IMR-90 (cell line): ENCODE data around the gene SCGB1D1. TPM values are rescaled to one million over a fixed set of nuclear protein-coding genes. Genes with fewer than 3 reads are reported as not detected.

Experiments used
- ATAC-seq: fragments of 200-7000 bp; cut with Tn5 transposase; 2 replicates; pipeline ENCODE4 v1.9.1; 2020; ENCODE audit warnings: low read depth, mild to moderate bottlenecking, moderate library complexity
- BruUV-seq: library from RNA; stranded (reverse); fragments of 400-500 nt; replicated peaks from 2 replicates; lab custom pipeline; 2021; lab: Mats Ljungman, UMichigan
- CTCF ChIA-PET: fragments of 300-600 bp; formaldehyde crosslinking; extraction: SDS; loops from one replicate; lab custom pipeline; 2021; ENCODE audit warnings: antibody characterized with exemption; lab: Yijun Ruan, JAX
- POLR2A ChIA-PET: fragments of 300-600 bp; sonication (Branson Sonifier 250); formaldehyde crosslinking; loops from one replicate; lab custom pipeline; 2022; ENCODE audit warnings: antibody characterized with exemption; ENCODE audit not compliant: unreplicated experiment; lab: Charles Lee
- DNase-seq: peaks from one replicate; pipeline ENCODE4 v3.0.0; 2013
- H2AFZ ChIP-seq: replicated peaks from 2 replicates; pipeline ENCODE3; 2013; ENCODE audit warnings: low read length, mild to moderate bottlenecking; ENCODE audit not compliant: poor library complexity
- H2AK5ac ChIP-seq: 2 replicates; pipeline ENCODE4 v1.6.1; 2013; ENCODE audit warnings: low read depth, low read length, inconsistent platforms
- H2AK9ac ChIP-seq: replicated peaks from 2 replicates; pipeline ENCODE3; 2013; ENCODE audit warnings: mild to moderate bottlenecking, low read depth, low read length, moderate library complexity; ENCODE audit not compliant: poor library complexity
- H2BK120ac ChIP-seq: 2 replicates; pipeline ENCODE4 v1.6.1; 2013; ENCODE audit warnings: low read depth, low read length, inconsistent platforms
- H2BK15ac ChIP-seq: 3 replicates; pipeline ENCODE4 v1.6.1; 2013; ENCODE audit warnings: low read depth, low read length, inconsistent platforms
- H2BK20ac ChIP-seq: 2 replicates; pipeline ENCODE4 v1.6.1; 2013; ENCODE audit warnings: low read depth, mild to moderate bottlenecking, inconsistent platforms, low read length, moderate library complexity
- H2BK5ac ChIP-seq: 2 replicates; pipeline ENCODE4 v1.6.1; 2013; ENCODE audit warnings: mild to moderate bottlenecking, low read depth, low read length, inconsistent platforms; ENCODE audit not compliant: poor library complexity, severe bottlenecking
- H3K14ac ChIP-seq: replicated peaks from 2 replicates; pipeline ENCODE4 v1.6.1; 2013; ENCODE audit warnings: low read depth, low read length, inconsistent platforms
- H3K18ac ChIP-seq: 2 replicates; pipeline ENCODE4 v1.6.1; 2013; ENCODE audit warnings: low read depth, low read length, control low read depth
- H3K23ac ChIP-seq: 2 replicates; pipeline ENCODE4 v1.6.1; 2013; ENCODE audit warnings: low read depth, low read length, inconsistent platforms
- H3K27ac ChIP-seq: 2 replicates; pipeline ENCODE4 v1.5.1; 2013; ENCODE audit warnings: mild to moderate bottlenecking, control low read depth, low read length; ENCODE audit not compliant: insufficient read depth
- H3K27me3 ChIP-seq: 2 replicates; pipeline ENCODE4 v1.6.1; 2013; ENCODE audit warnings: low read length; ENCODE audit not compliant: control insufficient read depth, insufficient read depth
- H3K36me3 ChIP-seq: 2 replicates; pipeline ENCODE4 v1.6.1; 2013; ENCODE audit warnings: low read length, mixed read lengths; ENCODE audit not compliant: control insufficient read depth, insufficient read depth
- H3K4ac ChIP-seq: 2 replicates; pipeline ENCODE4 v1.6.1; 2013; ENCODE audit warnings: low read depth, low read length, inconsistent platforms
- H3K4me1 ChIP-seq: 2 replicates; pipeline ENCODE4 v1.6.1; 2013; ENCODE audit warnings: low read length, mixed read lengths; ENCODE audit not compliant: control insufficient read depth, insufficient read depth
- H3K4me2 ChIP-seq: 2 replicates; pipeline ENCODE4 v1.6.1; 2013; ENCODE audit warnings: low read depth, mild to moderate bottlenecking, control low read depth, low read length, moderate library complexity
- H3K4me3 ChIP-seq: 2 replicates; pipeline ENCODE4 v1.5.1; 2013; ENCODE audit warnings: low read depth, mild to moderate bottlenecking, control low read depth, low read length, moderate library complexity; ENCODE audit not compliant: insufficient read depth
- H3K56ac ChIP-seq: 2 replicates; pipeline ENCODE4 v1.6.1; 2013; ENCODE audit warnings: low read length, inconsistent platforms; ENCODE audit not compliant: insufficient read depth; ENCODE audit errors: extremely low read depth
- H3K79me1 ChIP-seq, 2 experiments: 2 replicates each; pipeline ENCODE4 v1.6.1; 2013; ENCODE audit warnings: low read length in 2 of 2, inconsistent platforms in 1 of 2, low read depth in 1 of 2
- H3K9ac ChIP-seq: 2 replicates; pipeline ENCODE4 v1.6.1; 2013; ENCODE audit warnings: low read depth, low read length, control low read depth
- H3K9me1 ChIP-seq: 2 replicates; pipeline ENCODE4 v1.6.1; 2013; ENCODE audit warnings: low read length, inconsistent platforms; ENCODE audit not compliant: insufficient read depth
- H3K9me3 ChIP-seq: 2 replicates; pipeline ENCODE4 v1.6.1; 2013; ENCODE audit warnings: low read length; ENCODE audit not compliant: control insufficient read depth, insufficient read depth
- H4K20me1 ChIP-seq: 2 replicates; pipeline ENCODE4 v1.6.1; 2013; ENCODE audit warnings: low read length, inconsistent platforms; ENCODE audit not compliant: insufficient read depth
- H4K5ac ChIP-seq: 2 replicates; pipeline ENCODE4 v1.6.1; 2013; ENCODE audit warnings: mild to moderate bottlenecking, low read depth, low read length, control low read depth
- H4K8ac ChIP-seq, 2 experiments: 2 replicates each; pipeline ENCODE4 v1.6.1; 2013; ENCODE audit warnings: low read depth in 2 of 2, low read length in 2 of 2, control low read depth in 1 of 2, inconsistent platforms in 1 of 2
- H4K91ac ChIP-seq: 2 replicates; pipeline ENCODE4 v1.6.1; 2013; ENCODE audit warnings: low read depth, low read length, inconsistent platforms; ENCODE audit not compliant: insufficient read depth
- BHLHE40 ChIP-seq: fragments of 150-350 bp; IDR thresholded peaks from 2 replicates; pipeline ENCODE4 v1.6.1; 2016; ENCODE audit warnings: mild to moderate bottlenecking, low read depth, low read length
- CEBPB ChIP-seq: IDR thresholded peaks from 2 replicates; pipeline ENCODE4 v1.6.1; 2012; ENCODE audit warnings: low read depth, low read length, improper control_type of control experiment
- CHD1 ChIP-seq: IDR thresholded peaks from 2 replicates; pipeline ENCODE4 v1.6.1; 2012; ENCODE audit warnings: low read depth, low read length, improper control_type of control experiment
- CTCF ChIP-seq: conservative IDR thresholded peaks from 2 replicates; pipeline ENCODE4 v1.5.1; 2012; ENCODE audit warnings: mild to moderate bottlenecking, low read depth, low read length, improper control_type of control experiment
- ELK1 ChIP-seq: fragments of 150-350 bp; IDR thresholded peaks from 2 replicates; pipeline ENCODE4 v1.6.1; 2016; ENCODE audit warnings: low read depth, mild to moderate bottlenecking, low read length, moderate library complexity, borderline replicate concordance
- FOS ChIP-seq: fragments of 150-350 bp; IDR thresholded peaks from 2 replicates; pipeline ENCODE4 v1.6.1; 2016; ENCODE audit warnings: low read depth, low read length
- MAFK ChIP-seq: IDR thresholded peaks from 2 replicates; pipeline ENCODE4 v1.6.1; 2012; ENCODE audit warnings: low read depth, low read length, improper control_type of control experiment
- MAZ ChIP-seq: IDR thresholded peaks from 2 replicates; pipeline ENCODE4 v1.6.1; 2012; ENCODE audit warnings: low read depth, mild to moderate bottlenecking, low read length, improper control_type of control experiment, moderate library complexity, borderline replicate concordance
- MXI1 ChIP-seq: IDR thresholded peaks from 2 replicates; pipeline ENCODE4 v1.6.1; 2012; ENCODE audit warnings: low read depth, mild to moderate bottlenecking, low read length, moderate library complexity, borderline replicate concordance
- NFE2L2 ChIP-seq: fragments of 150-350 bp; IDR thresholded peaks from 2 replicates; pipeline ENCODE4 v1.6.1; 2016; ENCODE audit warnings: low read depth, mild to moderate bottlenecking, low read length
- POLR2A ChIP-seq: IDR thresholded peaks from 2 replicates; pipeline ENCODE4 v1.6.1; 2012; ENCODE audit warnings: mild to moderate bottlenecking, low read depth, low read length
- RAD21 ChIP-seq: IDR thresholded peaks from 2 replicates; pipeline ENCODE4 v1.6.1; 2012; ENCODE audit warnings: low read length, improper control_type of control experiment
- RCOR1 ChIP-seq: IDR thresholded peaks from 2 replicates; pipeline ENCODE4 v1.6.1; 2012; ENCODE audit warnings: mild to moderate bottlenecking, low read length, improper control_type of control experiment; ENCODE audit not compliant: insufficient replicate concordance
- RFX5 ChIP-seq: IDR thresholded peaks from 2 replicates; pipeline ENCODE4 v1.8.0; 2012; ENCODE audit warnings: low read depth, mild to moderate bottlenecking, low read length, moderate library complexity
- SMC3 ChIP-seq: fragments of 150-350 bp; IDR thresholded peaks from 2 replicates; pipeline ENCODE4 v1.6.1; 2016; ENCODE audit warnings: low read depth, mild to moderate bottlenecking, antibody characterized with exemption, low read length, moderate library complexity
- USF2 ChIP-seq: fragments of 150-350 bp; IDR thresholded peaks from 2 replicates; pipeline ENCODE4 v1.6.1; 2017; ENCODE audit warnings: mild to moderate bottlenecking, antibody characterized with exemption, low read length, low read depth
- WGBS, 2 experiments: methylation state at CpG; one replicate each; pipeline versions ENCODE4 v1.1.5 to v1.1.7; 2013; ENCODE audit warnings: missing lambda C conversion rate in 2 of 2; ENCODE audit not compliant: insufficient read length in 1 of 2; ENCODE audit errors: extremely low coverage in 2 of 2; 5-methylcytosine and 5-hydroxymethylcytosine counted together
- dilution Hi-C: fragments of 300-500 bp; cut with HindIII; formaldehyde crosslinking; loops from one replicate; pipeline ENCODE4 v1.14.3; 2018; ENCODE audit warnings: low sequenced_read_pairs; ENCODE audit not compliant: unreplicated experiment
- in situ Hi-C: fragments of 300-500 bp; cut with MboI; formaldehyde crosslinking; loops from 3 replicates; pipeline ENCODE4 v1.14.3; 2019; ENCODE audit warnings: low sequenced_read_pairs, inconsistent platforms, mixed read lengths
- intact Hi-C: fragments of 100-400 bp; cut with micrococcal nuclease; formaldehyde crosslinking; loops from 2 replicates; pipeline ENCODE4 v1.10.0; 2022
- polyA plus RNA-seq, 3 experiments: library from polyadenylated mRNA; depleted of rRNA; stranded (reverse); fragments of >200 nt; gene quantifications; 2 replicates each; pipeline ENCODE4 v1.2.3, GENCODE V29; 2012; ENCODE audit warnings: low replicate concordance in 1 of 3
- total RNA-seq: library from RNA; depleted of rRNA; stranded (reverse); fragments of >200 nt; gene quantifications from 2 replicates; pipeline ENCODE4 v1.2.3, GENCODE V29; 2012

The SCGB1D1 gene
- total and polyA plus RNA-seq, 2 of the 4 experiments (the other 2 are of a cell fraction), result not detected

- H2BK15ac ChIP-seq, result no peak overlapping the region
- POLR2A ChIA-PET, result no interaction called here
These were observed 3.8 kb upstream of the SCGB1D1 start for GRCh38 chr11:62186195-62186594.

More at GRCh38 chr11:62186195-62186594, 3.8 kb upstream of the SCGB1D1 start:
- ATAC-seq (no peak), DNase-seq (no peak)
- Histone ChIP-seq H3K9me3 (no peaks in the 10 kb centered on the region), H4K5ac (no peak overlapping the region), H2BK20ac (no peak overlapping the region), H2AK5ac (no peak overlapping the region), H3K9me1 (no peaks in the 10 kb centered on the region), H3K4me1 (no peaks in the 10 kb centered on the region), H3K18ac (no peak overlapping the region), H4K20me1 (no peaks in the 10 kb centered on the region), H2AFZ (no peak overlapping the region), H2BK5ac (no peak overlapping the region), H3K4me2 (no peak overlapping the region), H4K8ac (no peak overlapping the region), H3K27ac (no peak overlapping the region), H3K79me1 (no peaks in the 10 kb centered on the region), H2BK120ac (no peak overlapping the region), H3K14ac (no peak overlapping the region), H3K23ac (no peak overlapping the region), H3K56ac (no peak overlapping the region), H3K4ac (no peak overlapping the region), H3K27me3 (peaks cover 16% of the 10 kb centered on the region), H2AK9ac (no peak overlapping the region), H3K36me3 (no peaks in the 10 kb centered on the region), H4K91ac (no peak overlapping the region), H3K4me3 (no peak overlapping the region), H3K9ac (no peak overlapping the region)
- dilution Hi-C loops (no loop called here), intact Hi-C loops (no loop called here), in situ Hi-C loops (no loop called here)
- TF ChIP-seq RCOR1 (no peak), FOS (no peak), NFE2L2 (no peak), MAZ (no peak), MAFK (no peak), POLR2A (no peak), CEBPB (no peak), RAD21 (no peak), CHD1 (no peak), RFX5 (no peak), MXI1 (no peak), SMC3 (no peak), CTCF (no peak), ELK1 (no peak), BHLHE40 (no peak), USF2 (no peak)
- CTCF ChIA-PET, result no interaction called here
- no CpG with 5 or more reads among the region's 2 CpGs for WGBS, 2 experiments
- no TSS peak for BruUV-seq
